Urothelium cell line (cell line): ENCODE results near the gene CELF5.
A peak's percentile ranks its signal among the peaks of the same experiment; 100 is the strongest.

ENCODE experiments used
- DNase-seq: peaks from one replicate; pipeline ENCODE4 v3.0.0; 2011; ENCODE audit warnings: low spot score, mixed read lengths
- FAIRE-seq: peaks from 2 replicates; lab custom pipeline; 2011; peaks lifted over from hg19 to GRCh38; lab: Jason Lieb, UNC

CELF5 gene

DNA sequence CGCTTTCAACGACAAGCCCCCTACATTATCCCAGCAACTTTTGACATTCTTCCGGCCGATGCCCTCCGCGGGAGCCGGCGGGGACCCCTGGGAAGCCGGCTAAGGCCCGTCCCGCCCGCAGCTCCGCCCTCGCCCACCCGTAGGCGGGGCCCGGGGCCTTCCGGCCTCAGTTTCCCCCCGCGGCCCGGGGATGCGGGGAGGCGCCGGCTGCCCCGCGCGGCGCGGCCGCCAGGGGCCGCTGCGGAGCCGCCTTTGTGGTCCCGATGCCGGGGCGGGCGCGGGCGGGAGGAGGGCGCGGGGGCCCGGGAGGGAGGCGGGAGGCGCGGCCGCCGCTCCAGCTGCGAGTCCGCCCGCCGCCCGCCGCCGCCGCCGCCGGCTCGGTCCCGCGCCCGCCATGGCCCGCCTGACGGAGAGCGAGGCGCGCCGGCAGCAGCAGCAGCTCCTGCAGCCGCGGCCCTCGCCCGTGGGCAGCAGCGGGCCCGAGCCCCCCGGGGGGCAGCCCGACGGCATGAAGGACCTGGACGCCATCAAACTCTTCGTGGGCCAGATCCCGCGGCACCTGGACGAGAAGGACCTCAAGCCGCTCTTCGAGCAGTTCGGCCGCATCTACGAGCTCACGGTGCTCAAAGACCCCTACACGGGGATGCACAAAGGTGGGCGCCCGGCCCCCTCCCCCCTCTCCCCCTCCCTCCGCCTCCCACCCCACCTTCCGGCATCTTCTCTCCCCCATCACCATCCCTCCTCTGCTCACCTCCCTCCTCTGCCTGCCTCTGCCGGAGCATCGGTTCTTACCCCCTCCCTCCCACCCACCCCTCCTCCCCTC lies at the start of gene CELF5:
Gene CELF5, plus strand, starts transcription at position 316 of the 823 bp plus-strand sequence. Its CDS starts 79 bp downstream, at position 395.
- FAIRE-seq, result no peak
- DNase-seq, result peak; percentile 82

DNA sequence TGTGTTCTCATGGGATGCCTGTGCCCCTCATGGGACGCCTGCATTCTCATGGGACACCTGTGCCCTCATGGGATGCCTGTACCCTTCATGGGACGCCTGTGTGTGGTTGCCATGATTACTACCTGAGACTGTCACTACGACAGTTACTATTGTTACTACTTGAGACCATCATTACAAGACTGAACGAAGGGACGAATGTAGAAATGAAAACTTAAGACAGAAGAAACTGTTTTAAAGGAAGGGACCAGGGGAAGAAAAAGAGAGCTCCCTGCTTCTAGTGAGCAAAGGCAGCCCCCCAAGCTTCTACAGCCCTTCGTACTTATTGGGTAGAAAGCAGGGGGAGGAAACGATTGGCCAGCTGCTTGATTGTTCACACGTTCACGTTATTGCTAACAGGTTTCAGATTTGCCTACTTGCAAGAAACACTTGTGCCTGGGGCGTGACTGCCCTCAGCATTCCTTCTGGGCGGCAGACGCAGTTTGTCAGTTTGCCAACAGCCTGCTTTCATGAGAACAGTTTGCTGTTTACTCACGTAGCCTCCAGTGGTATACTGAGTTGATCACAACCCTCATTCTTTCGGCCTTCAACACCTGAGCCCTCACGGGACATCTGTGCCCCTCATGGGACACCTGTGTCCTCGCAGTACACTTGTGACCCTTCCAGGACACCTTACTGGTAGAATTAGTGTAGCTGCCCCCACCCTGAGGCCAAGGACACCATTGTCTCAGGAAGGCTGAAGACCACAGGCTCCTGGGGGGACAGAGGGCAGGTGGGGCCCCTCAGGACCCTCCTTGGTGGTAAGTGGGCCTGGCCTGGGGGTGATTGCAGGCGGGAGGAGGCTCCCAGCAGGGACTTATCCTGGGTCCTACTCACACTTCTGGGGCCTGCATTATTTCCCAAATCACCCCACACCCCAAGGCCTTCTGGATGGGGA lies 48.4 kb upstream of the CELF5 start:
- DNase-seq (peak; percentile 44), FAIRE-seq (no peak)

DNA sequence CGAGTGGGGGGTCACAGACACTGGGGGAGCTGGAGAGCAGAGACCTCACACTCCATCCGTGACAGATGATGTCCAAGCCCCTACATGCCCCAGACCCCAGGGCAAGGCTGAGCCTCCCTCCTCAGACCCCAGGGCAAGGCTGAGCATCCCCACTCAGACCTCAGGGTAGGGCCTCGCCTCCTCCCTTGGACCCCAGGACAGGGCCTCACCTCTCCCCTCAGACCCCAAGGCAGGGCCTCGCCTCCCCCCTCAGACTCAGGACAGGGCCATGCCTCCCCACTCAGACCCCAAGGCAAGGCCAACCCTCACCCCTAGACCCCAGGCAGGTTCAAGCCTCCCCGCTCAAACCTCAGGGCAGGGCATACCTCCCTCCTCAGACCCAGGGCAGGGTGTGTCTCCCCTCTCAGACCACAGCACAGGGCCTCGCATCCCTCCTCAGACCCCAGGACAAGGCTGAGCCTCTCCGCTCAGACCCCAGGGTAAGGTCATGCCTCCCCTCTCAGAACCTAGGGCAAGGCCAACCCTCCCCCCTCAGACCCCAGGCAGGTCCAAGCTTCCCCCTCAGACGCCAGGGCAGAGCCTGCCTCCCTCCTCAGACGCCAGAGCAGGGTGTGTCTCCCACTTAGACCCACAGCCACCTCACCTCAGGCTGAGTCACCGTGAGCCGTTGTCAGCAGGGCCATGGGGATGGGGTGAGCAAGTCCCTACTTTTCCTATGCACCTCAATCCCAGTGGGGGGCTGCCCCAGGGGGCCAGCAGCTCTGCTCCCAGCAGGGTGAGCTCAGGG lies 47.6 kb upstream of the CELF5 start:
- FAIRE-seq (peak; percentile 82), DNase-seq (peak; percentile 87)

DNA sequence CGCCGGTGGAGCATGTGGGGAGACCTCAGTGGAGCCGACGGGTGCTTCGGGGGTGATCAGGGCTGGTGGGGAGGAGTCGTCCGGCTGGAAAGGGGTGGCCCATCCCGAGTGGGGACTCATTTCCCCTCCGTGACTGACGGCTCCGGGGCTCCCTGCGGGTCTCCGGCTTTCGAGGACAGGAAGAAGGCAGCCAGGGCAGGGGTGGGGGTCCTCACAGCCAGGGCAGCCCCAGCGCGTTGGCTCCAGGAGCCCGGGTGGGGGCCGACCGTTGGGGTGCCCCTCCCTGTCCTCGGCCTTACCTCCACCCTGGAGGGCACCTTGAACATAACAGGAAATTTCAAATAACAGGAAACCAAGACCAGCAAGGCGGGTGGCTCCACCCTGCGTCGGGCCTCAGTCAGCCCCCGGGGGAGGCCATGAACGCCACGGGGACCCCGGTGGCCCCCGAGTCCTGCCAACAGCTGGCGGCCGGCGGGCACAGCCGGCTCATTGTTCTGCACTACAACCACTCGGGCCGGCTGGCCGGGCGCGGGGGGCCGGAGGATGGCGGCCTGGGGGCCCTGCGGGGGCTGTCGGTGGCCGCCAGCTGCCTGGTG lies 46.0 kb upstream of the CELF5 start, which contains the start of gene S1PR4:
Gene S1PR4, plus strand, starts transcription at position 393 of the 596 bp plus-strand sequence. Its CDS starts 24 bp downstream, at position 417.
- DNase-seq (no peak), FAIRE-seq (no peak)

DNA sequence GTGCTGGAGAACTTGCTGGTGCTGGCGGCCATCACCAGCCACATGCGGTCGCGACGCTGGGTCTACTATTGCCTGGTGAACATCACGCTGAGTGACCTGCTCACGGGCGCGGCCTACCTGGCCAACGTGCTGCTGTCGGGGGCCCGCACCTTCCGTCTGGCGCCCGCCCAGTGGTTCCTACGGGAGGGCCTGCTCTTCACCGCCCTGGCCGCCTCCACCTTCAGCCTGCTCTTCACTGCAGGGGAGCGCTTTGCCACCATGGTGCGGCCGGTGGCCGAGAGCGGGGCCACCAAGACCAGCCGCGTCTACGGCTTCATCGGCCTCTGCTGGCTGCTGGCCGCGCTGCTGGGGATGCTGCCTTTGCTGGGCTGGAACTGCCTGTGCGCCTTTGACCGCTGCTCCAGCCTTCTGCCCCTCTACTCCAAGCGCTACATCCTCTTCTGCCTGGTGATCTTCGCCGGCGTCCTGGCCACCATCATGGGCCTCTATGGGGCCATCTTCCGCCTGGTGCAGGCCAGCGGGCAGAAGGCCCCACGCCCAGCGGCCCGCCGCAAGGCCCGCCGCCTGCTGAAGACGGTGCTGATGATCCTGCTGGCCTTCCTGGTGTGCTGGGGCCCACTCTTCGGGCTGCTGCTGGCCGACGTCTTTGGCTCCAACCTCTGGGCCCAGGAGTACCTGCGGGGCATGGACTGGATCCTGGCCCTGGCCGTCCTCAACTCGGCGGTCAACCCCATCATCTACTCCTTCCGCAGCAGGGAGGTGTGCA lies 45.3 kb upstream of the CELF5 start:
- DNase-seq (no peak), FAIRE-seq (no peak)

DNA sequence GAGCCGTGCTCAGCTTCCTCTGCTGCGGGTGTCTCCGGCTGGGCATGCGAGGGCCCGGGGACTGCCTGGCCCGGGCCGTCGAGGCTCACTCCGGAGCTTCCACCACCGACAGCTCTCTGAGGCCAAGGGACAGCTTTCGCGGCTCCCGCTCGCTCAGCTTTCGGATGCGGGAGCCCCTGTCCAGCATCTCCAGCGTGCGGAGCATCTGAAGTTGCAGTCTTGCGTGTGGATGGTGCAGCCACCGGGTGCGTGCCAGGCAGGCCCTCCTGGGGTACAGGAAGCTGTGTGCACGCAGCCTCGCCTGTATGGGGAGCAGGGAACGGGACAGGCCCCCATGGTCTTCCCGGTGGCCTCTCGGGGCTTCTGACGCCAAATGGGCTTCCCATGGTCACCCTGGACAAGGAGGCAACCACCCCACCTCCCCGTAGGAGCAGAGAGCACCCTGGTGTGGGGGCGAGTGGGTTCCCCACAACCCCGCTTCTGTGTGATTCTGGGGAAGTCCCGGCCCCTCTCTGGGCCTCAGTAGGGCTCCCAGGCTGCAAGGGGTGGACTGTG lies 44.6 kb upstream of the CELF5 start:
- DNase-seq, result no peak
- no peak for FAIRE-seq

DNA sequence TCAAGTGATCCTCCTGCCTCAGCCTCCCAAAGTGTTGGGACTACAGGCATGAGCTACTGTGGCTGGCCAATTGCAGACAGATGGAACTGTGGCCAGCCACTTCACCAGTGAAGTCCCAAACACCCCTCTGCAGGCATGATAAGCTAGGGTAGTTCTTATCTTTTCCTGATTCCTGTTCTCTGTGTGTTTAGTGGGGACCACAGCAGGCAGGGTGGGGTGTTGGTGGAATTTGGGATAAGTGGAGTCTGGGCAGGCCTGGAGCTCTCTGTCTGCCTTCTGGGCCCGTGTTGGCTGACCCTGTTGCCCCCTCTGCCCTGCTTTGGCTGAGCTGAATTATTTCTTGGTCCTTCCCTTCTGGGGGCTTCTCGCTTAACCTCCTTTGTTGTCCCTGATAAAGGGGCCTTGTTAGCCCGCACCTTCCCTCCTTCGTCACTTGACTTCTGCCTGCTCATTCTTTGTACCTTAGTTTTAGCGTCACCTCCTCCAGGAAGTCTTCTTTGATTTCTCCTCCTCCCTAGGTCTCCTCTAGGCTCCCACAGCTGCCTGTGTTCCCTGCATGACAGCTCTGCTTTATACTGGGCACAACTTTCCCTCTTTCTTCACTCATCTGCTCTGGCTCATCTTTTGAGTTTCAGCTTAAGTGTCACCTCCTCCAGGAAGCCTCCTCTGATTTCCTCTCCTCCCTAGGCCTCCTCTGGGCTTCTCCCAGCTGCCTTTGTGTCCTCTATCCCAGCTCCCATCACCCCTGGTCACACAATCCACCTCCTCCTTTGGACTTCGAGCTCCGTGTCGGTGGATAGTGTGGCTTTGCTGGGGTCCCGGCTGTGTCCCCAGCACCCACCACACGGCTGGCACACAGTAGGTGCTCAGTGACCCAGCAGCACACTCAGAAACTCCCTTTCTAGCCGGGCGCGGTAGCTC lies 40.5 kb upstream of the CELF5 start:
- FAIRE-seq, result no peak
- DNase-seq, result no peak

DNA sequence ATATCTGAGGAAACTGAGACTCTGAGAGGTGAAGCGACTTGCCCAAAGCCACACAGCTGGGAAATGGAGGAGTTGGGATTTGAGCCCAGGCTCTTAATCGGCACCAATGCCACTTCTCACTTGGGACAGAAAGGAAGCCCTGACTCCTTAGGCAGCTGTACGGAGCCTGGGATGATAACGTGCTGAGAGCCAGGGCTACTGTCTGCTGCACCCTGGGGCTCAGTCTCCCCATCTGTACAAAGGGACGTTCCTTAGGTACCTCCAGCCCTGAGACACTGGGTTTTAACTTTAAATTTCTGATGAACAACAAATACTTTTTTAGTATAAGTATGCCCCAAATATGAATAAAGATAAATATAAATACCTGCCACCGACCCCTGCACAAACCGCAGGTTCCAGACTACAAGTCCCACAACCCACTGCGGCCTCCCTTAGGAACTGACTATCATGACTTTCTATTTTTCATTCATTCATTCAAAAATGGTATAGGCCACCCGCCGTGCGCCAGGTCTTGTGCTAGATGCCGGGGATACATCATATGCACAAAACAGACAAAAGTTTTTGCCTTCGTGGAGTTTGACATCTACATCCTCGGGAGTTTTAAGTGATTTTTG lies 39.5 kb upstream of the CELF5 start:
- FAIRE-seq (no peak), DNase-seq (peak; percentile 49)

DNA sequence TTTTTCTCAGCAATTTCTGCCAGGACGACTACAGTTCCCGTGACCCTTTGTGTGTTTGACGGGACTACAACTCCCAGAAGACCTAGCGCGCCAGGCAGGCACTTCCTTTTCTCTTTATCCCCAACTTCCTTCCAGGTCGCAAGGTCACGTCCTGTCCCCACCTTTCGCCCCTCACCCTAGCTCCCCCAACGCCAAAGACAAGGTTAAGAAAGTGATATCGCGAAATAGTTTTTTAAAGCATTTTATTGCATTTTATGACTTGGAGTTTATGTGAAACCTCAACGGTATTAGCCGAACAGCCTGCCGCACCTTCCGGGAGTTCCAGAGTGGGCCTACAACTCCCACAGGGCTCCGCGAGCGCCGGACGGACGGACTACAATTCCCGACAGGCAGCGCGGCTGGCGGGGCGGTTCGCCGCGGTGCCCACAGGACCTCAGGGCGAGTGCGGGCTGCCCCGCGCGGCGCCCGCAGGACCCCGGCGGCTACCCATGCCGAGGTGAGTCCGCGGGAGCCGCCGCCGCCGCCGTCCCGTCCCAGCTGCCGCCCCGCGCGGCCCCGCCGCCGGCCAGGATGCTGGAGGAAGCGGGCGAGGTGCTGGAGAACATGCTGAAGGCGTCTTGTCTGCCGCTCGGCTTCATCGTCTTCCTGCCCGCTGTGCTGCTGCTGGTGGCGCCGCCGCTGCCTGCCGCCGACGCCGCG lies 38.9 kb upstream of the CELF5 start, which contains the start of gene NCLN:
Gene NCLN, plus strand, starts transcription at position 470 of the 699 bp plus-strand sequence. Its CDS starts 101 bp downstream, at position 571.
- DNase-seq, result peak; percentile 83
- FAIRE-seq, result peak; percentile 44

DNA sequence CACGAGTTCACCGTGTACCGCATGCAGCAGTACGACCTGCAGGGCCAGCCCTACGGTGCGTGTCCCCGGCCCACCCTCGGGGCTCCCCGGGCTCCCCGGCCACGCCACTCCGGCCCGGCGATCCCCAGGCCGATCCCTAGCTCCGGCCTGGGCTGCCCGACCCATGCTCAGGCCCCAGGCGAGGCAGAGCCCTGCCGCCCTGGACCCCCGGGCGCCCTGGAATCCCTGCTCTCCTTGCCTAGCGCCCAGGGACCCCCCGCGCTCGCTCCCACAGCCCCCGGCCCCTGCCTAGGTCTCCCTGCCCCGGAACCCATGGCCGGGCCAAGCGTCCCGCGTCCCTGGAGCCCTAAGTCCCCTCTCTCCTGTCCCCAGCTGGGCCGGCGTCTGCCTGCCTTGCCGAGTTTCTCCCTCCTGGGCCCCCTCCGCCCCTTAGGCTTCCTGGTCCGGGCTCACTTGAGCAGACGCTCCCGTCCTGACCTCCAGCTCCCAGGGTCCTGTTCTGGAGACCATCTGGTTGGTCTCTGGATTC lies 38.2 kb upstream of the CELF5 start:
- DNase-seq, result no peak

DNA sequence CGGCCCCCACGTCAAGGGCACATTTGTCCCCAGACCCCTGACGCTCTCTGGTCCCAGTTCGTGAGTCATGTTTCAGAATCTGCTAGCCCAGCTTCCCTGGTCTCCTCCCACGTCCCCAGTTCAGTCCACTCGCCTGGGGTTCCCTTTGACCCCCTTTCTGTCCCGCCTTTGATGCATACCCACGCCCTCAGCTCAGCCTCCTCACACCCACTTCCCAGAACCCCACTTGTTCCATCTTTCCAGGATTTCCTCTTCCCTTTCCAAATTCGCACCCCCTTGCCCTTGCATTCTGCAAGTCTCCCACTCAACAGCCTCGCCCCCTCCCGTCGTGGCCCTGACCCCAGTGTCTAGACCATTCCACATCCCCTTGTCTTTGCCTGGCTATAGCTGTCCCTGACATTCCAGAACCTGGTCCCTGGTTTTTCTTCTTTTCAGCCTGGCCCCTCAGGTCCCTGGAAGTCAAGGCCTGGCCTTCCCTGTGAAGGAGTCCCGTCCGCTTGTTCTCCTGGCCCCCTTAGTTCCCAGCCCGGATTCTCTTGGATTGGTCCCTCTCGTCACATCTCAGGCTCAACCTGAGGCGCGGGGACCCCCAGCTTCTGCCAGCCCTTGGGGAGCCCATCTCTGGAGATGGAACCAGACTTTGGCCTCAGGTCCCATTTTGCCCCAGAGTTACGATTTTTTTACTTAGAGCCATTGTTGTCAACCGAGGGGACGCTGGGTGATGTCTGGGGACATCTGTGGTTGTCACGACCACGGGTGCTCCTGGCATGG lies 37.4 kb upstream of the CELF5 start:
- DNase-seq, result no peak

More for the DNA sequence above, 38.2 kb upstream of the CELF5 start:
- FAIRE-seq, result no peak

DNA sequence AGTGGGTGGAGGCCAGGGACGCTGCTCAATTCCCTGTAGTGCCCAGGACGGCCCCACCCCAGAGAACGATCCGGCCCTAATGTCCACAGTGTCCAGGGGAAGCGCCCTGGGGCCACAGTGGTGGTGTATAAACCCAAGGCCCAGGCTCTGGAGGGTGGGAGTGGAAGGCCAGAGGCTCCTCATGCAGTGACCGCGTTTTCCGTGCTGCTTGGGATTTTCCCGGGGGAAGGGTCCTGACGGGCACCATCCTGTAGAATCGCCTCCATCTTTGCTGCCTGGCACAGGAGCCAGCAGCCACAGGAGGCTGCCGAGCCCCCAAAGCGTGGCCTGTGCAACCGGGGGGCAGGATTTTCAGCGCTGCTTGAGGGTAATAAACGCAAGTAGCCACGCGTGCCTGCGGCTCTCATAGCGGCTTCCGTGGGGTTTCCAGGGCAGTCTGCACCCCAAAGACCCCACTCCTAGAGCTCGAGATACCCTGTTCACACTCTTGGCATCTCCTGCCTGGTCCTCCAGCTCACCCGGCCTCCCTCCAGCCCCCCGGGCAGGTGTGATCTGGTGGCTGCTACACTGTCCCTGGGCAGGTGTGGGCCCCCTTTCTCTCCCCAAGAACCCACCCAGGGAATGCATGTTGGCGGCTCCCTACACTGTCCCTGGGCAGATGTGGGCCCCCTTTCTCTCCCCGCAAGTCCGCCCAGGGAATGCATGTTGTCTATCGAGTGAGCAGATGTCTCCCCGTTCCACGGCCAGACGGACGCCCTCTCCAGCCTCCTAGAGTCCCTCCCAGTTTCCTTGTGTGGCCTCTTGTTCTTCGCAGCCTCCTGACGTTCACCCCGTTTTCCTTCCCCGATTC lies 36.6 kb upstream of the CELF5 start:
- no peak for FAIRE-seq
- DNase-seq, result no peak

More for the DNA sequence above, 37.4 kb upstream of the CELF5 start:
- FAIRE-seq, result no peak

DNA sequence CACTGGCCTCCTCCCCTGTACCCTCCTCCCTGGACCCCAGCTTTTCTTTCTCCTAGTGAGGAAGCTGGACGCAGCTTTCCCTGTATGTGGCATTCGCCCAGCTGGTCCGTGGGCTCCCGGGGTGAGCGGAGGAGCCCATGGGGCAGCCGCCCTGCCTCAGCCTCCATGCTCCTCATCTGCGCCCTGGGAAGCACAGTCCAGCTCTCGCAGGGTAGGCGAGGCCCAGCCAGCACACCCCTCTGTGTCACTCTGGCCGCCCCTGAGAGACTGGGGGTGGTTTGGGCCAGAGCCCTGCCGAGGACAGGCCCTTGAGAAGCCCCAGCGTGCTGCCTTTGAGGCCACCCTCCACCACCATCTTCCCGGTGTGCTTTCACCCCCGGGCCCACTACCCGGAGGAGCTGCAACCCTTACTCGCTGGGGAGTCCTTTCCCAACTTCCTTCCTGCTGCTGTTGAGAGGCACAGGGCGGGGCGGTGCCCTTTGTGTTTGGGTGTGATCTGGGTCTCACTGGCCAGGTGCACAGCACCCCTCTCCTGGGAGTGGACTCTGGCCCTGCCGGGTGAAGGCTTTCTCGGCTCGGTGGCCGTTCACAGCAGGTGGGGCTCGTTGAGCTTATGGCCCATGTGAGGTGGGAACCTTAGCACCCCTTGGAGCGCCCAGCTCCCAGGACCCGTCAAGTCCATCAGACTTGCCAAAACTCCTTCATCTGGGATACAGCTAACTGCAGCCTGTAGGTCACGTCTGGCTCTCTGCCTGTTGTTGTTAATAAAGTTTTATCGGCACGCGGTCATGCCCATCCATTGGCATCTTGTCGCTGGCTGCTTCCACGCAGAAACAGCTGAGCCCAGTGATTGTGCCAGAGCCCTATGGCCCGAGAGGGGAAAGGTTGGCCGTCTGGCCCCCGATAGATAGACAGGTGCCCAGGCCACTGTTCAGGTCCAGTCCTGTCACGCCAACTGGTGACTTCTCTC lies 35.5 kb upstream of the CELF5 start:
- no peak for DNase-seq
- FAIRE-seq, result no peak
